Neural progenitor cell (in vitro differentiated cells): Measurements from ENCODE around the gene ZFAND6.

Experiments used
- EZH2 ChIP-seq: fragments of 200-600 bp; sonication (generic); IDR thresholded peaks from 2 replicates; pipeline ENCODE4 v1.6.1; 2017; ENCODE audit warnings: antibody characterized with exemption, mild to moderate bottlenecking, moderate library complexity
- TF ChIP-seq, protein P1 (sequence below): fragments of 200-600 bp; sonication (generic); IDR thresholded peaks from 2 replicates; pipeline ENCODE4 v1.5.1; 2017; ENCODE audit warnings: antibody characterized with exemption, mild to moderate bottlenecking

- TF ChIP-seq, protein P1, sequence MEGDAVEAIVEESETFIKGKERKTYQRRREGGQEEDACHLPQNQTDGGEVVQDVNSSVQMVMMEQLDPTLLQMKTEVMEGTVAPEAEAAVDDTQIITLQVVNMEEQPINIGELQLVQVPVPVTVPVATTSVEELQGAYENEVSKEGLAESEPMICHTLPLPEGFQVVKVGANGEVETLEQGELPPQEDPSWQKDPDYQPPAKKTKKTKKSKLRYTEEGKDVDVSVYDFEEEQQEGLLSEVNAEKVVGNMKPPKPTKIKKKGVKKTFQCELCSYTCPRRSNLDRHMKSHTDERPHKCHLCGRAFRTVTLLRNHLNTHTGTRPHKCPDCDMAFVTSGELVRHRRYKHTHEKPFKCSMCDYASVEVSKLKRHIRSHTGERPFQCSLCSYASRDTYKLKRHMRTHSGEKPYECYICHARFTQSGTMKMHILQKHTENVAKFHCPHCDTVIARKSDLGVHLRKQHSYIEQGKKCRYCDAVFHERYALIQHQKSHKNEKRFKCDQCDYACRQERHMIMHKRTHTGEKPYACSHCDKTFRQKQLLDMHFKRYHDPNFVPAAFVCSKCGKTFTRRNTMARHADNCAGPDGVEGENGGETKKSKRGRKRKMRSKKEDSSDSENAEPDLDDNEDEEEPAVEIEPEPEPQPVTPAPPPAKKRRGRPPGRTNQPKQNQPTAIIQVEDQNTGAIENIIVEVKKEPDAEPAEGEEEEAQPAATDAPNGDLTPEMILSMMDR, result no peak
- no peak for TF ChIP-seq EZH2
Observed at GRCh38 chr15:80031841-80032240, 27.6 kb upstream of the ZFAND6 start.
